HT1080 (cell line): ENCODE results near the gene DPM1. TPM values are rescaled to one million over a fixed set of nuclear protein-coding genes. Genes with fewer than 3 reads are reported as not detected.
"Not testable (repeated sequence)": the region's sequence is repeated elsewhere in the genome, so short reads cannot be mapped to it uniquely, and the experiment has no call there.

Experiments used
- DNase-seq: peaks from one replicate; pipeline ENCODE4 v3.0.0-alpha.2; 2015; ENCODE audit warnings: low read depth
- total RNA-seq: library from RNA; depleted of rRNA; stranded (reverse); fragments of >200 nt; shearing (Covaris generic); gene quantifications from 2 replicates; pipeline ENCODE4 v1.2.3, GENCODE V29; 2014

DPM1 gene
- total RNA-seq, 1 experiment from 2014 or later = 146 TPM

GRCh38 chr20:50980071-50980681, 21.8 kb upstream of the DPM1 start:
- DNase-seq = peak; percentile 95

- DNase-seq = not testable (repeated sequence)
Measured at GRCh38 chr20:50978533-50978932, 20.2 kb upstream of the DPM1 start.

GRCh38 chr20:50977066-50978021, 19.0 kb upstream of the DPM1 start:
- no peak for DNase-seq

GRCh38 chr20:50975701-50976330, 17.5 kb upstream of the DPM1 start:
- DNase-seq = no peak

- DNase-seq = no peak
Measured at GRCh38 chr20:50969912-50970311, 11.6 kb upstream of the DPM1 start.

GRCh38 chr20:50969435-50969834, 11.1 kb upstream of the DPM1 start:
- DNase-seq = no peak

- DNase-seq = no peak
Measured at GRCh38 chr20:50968289-50968688, 10.0 kb upstream of the DPM1 start.

- DNase-seq = no peak
Measured at GRCh38 chr20:50967586-50967985, 9.3 kb upstream of the DPM1 start.

- DNase-seq = no peak
Measured at GRCh38 chr20:50959543-50960126, 1.3 kb upstream of the DPM1 start.

GRCh38 chr20:50958615-50959542, 547 bp upstream of the DPM1 start, which contains the start of gene MOCS3:
Gene MOCS3 (plus strand): TSS chr20:50958818. CDS start chr20:50958843, 25 bp downstream.
- peak; percentile 83 for DNase-seq

- no peak for DNase-seq
Measured at GRCh38 chr20:50957276-50957675, 1.1 kb downstream of the DPM1 start.

- DNase-seq = no peak
Measured at GRCh38 chr20:50953821-50954220, 4.5 kb downstream of the DPM1 start.

- DNase-seq = no peak
Measured at GRCh38 chr20:50953196-50953595, 5.1 kb downstream of the DPM1 start.

- no peak for DNase-seq
Measured at GRCh38 chr20:50948132-50948785, 10.1 kb downstream of the DPM1 start.

- DNase-seq = no peak
Measured at GRCh38 chr20:50943069-50943468, 15.3 kb downstream of the DPM1 start.

GRCh38 chr20:50933589-50933988, 24.7 kb downstream of the DPM1 start:
- DNase-seq = no peak

GRCh38 chr20:50932691-50933280, 25.5 kb downstream of the DPM1 start:
- no peak for DNase-seq

GRCh38 chr20:50932016-50932485, 26.3 kb downstream of the DPM1 start:
- DNase-seq = no peak

- peak; percentile 89 for DNase-seq
Measured at GRCh38 chr20:50931306-50932015, 26.9 kb downstream of the DPM1 start, which contains the start of gene ADNP. Gene ADNP (minus strand): TSS chr20:50931437. CDS start chr20:50903996, 27,441 bp downstream.
